Stomach (tissue), 9 donors: ENCODE results near the gene CFHR1. TPM values are rescaled to one million over a fixed set of nuclear protein-coding genes. Genes with fewer than 3 reads are reported as not detected.

Experiments
- DNase-seq, 2 donors: peaks; one replicate each; pipeline versions ENCODE4 v3.0.0 to v3.0.0-alpha.2; 2013 to 2019
- H3K27ac ChIP-seq, 5 donors: fragments of 200-600 bp in 4 of 5; sonication (generic) in 4 of 5; one replicate each; pipeline ENCODE4 v1.5.1; 2013 to 2019; ENCODE audit warnings: mild to moderate bottlenecking in 1 of 5, moderate library complexity in 1 of 5
- H3K27me3 ChIP-seq, 3 donors: fragments of 200-600 bp; sonication (generic); one replicate each; pipeline ENCODE4 v1.5.1; 2017 to 2019; ENCODE audit warnings: mixed run types in 1 of 3
- H3K36me3 ChIP-seq, 4 donors: fragments of 200-600 bp; sonication (generic); 1 replicate in 3 of 4; 2 replicates in 1 of 4; pipeline ENCODE4 v1.5.1; 2016 to 2019
- H3K4me1 ChIP-seq, 4 donors: fragments of 200-600 bp; sonication (generic); one replicate each; pipeline ENCODE4 v1.5.1; 2016 to 2019
- H3K4me3 ChIP-seq, 4 donors: fragments of 200-600 bp; sonication (generic) in 3 of 4; one replicate each; pipeline ENCODE4 v1.5.1; 2016 to 2019; ENCODE audit warnings: mild to moderate bottlenecking in 1 of 4
- H3K9me3 ChIP-seq, 4 donors: fragments of 200-600 bp; sonication (generic); one replicate each; pipeline ENCODE4 v1.5.1; 2016 to 2019
- CTCF ChIP-seq, 7 experiments: fragments of 450-650 bp in 4 of 7; fragments of 200-600 bp in 3 of 7; sonication (generic) in 3 of 7; IDR thresholded peaks; one replicate each; pipeline ENCODE4 v1.5.1; 2016 to 2019; ENCODE audit warnings: antibody characterized with exemption in 7 of 7, control low read depth in 2 of 7, mild to moderate bottlenecking in 1 of 7
- EP300 ChIP-seq: sonication (generic); formaldehyde crosslinking; IDR thresholded peaks from one replicate; pipeline ENCODE4 v1.6.1; 2017; ENCODE audit warnings: antibody characterized with exemption
- POLR2A ChIP-seq, 4 donors: fragments of 450-650 bp; IDR thresholded peaks; one replicate each; pipeline ENCODE4 v1.6.1; 2016; ENCODE audit warnings: antibody characterized with exemption in 4 of 4, control low read depth in 2 of 4, mild to moderate bottlenecking in 1 of 4, moderate library complexity in 1 of 4
- POLR2AphosphoS5 ChIP-seq, 3 donors: sonication (generic); formaldehyde crosslinking; IDR thresholded peaks; one replicate each; pipeline ENCODE4 v1.6.1; 2016; ENCODE audit warnings: antibody characterized with exemption in 3 of 3
- WGBS, 5 donors: extraction: QIAGEN DNeasy Blood & Tissue Kit in 3 of 5; methylation state at CpG; one replicate each; pipeline versions ENCODE4 v1.1.5 to v1.1.7; 2013 to 2018; 5-methylcytosine and 5-hydroxymethylcytosine counted together
- intact Hi-C: fragments of 100-400 bp; cut with DNase I; formaldehyde crosslinking; loops from one replicate; pipeline ENCODE4 v1.15.1; 2023; ENCODE audit warnings: low total_unique reads
- polyA plus RNA-seq, 3 donors: library from polyadenylated mRNA; stranded (reverse); fragments of 200-250 nt; gene quantifications; one replicate each; pipeline ENCODE4 v1.2.3, GENCODE V29; 2013
- total RNA-seq, 5 donors: library from RNA; depleted of rRNA; stranded (reverse); fragments of >200 nt; gene quantifications; one replicate each; pipeline versions ENCODE4 v1.1.0 to v1.2.3, GENCODE V29; 2014 to 2016
- donor health status: healthy with polysubstance abuse.
- donor health status: Bipolar disorder and iron deficiency.
- donor health status: healthy.

Gene CFHR1
- total and polyA plus RNA-seq, 8 donors: not detected

GRCh38 chr1:196857188-196857587, 37.7 kb downstream of the CFHR1 start:
- Histone ChIP-seq H3K27ac (no peak overlapping the region), H3K9me3 (no peaks in the 10 kb centered on the region), H3K36me3 (no peaks in the 10 kb centered on the region), H3K4me1 (no peaks in the 10 kb centered on the region), H3K27me3 (no peaks in the 10 kb centered on the region), H3K4me3 (no peak overlapping the region)
- WGBS, 5 donors: 78 to 87% (median 84%) methylated on average over 2 of the region's 2 CpGs
- intact Hi-C loops: no loop called here
- TF ChIP-seq CTCF (IDR thresholded peaks at IDR 0.05) (no peak), EP300 (no peak), POLR2A (IDR thresholded peaks at IDR 0.05) (no peak), POLR2AphosphoS5 (IDR thresholded peaks at IDR 0.05) (no peak)
- DNase-seq: no peak

- Histone ChIP-seq H3K27ac (no peak overlapping the region), H3K4me1 (no peaks in the 10 kb centered on the region), H3K27me3 (no peaks in the 10 kb centered on the region), H3K9me3 (no peaks in the 10 kb centered on the region), H3K4me3 (no peak overlapping the region), H3K36me3 (no peaks in the 10 kb centered on the region)
- no peak for DNase-seq
- TF ChIP-seq EP300: no peak
- no peak for TF ChIP-seq POLR2AphosphoS5 (IDR thresholded peaks at IDR 0.05)
- no peak for TF ChIP-seq POLR2A (IDR thresholded peaks at IDR 0.05)
- no peak for TF ChIP-seq CTCF (IDR thresholded peaks at IDR 0.05)
- intact Hi-C loops: no loop called here
- WGBS, 5 donors: 53 to 77% (median 61%) methylated on average over 3 of the region's 3 CpGs
Observed at GRCh38 chr1:196858811-196859210, 39.3 kb downstream of the CFHR1 start.

GRCh38 chr1:196860323-196860884, 40.9 kb downstream of the CFHR1 start:
- no peaks in the 10 kb centered on the region for H3K9me3 ChIP-seq
- H3K27me3 ChIP-seq: no peaks in the 10 kb centered on the region
- no peaks in the 10 kb centered on the region for H3K4me1 ChIP-seq
- TF ChIP-seq POLR2AphosphoS5 (IDR thresholded peaks at IDR 0.05) (no peak), POLR2A (IDR thresholded peaks at IDR 0.05) (no peak), EP300 (no peak)
- intact Hi-C loops: no loop called here
- H3K27ac ChIP-seq: no peak overlapping the region
- WGBS, 5 donors: 75 to 96% (median 91%) methylated on average over 1 of the region's 1 CpG
- DNase-seq: no peak
- no peaks in the 10 kb centered on the region for H3K36me3 ChIP-seq
- H3K4me3 ChIP-seq: no peak overlapping the region

GRCh38 chr1:196861429-196861828, 41.9 kb downstream of the CFHR1 start:
- H3K27ac ChIP-seq: no peak overlapping the region
- intact Hi-C loops: no loop called here
- H3K4me3 ChIP-seq: no peak overlapping the region
- H3K27me3 ChIP-seq: no peaks in the 10 kb centered on the region
- no peak for DNase-seq
- TF ChIP-seq CTCF (IDR thresholded peaks at IDR 0.05): no peak
- TF ChIP-seq POLR2A (IDR thresholded peaks at IDR 0.05): no peak
- no peak for TF ChIP-seq POLR2AphosphoS5 (IDR thresholded peaks at IDR 0.05)
- TF ChIP-seq EP300: no peak
- H3K36me3 ChIP-seq: no peaks in the 10 kb centered on the region
- no peaks in the 10 kb centered on the region for H3K4me1 ChIP-seq
- peaks cover 0 to 5% (median 1%) of the 10 kb centered on the region in 4 donors for H3K9me3 ChIP-seq
- WGBS, 5 donors: 47 to 64% (median 51%) methylated on average over 2 of the region's 2 CpGs

GRCh38 chr1:196866974-196867373, 47.4 kb downstream of the CFHR1 start:
- Histone ChIP-seq H3K36me3 (no peaks in the 10 kb centered on the region), H3K4me1 (no peaks in the 10 kb centered on the region), H3K4me3 (no peak overlapping the region), H3K9me3 (peaks cover 0 to 14% (median 3%) of the 10 kb centered on the region in 4 donors), H3K27ac (no peak overlapping the region), H3K27me3 (no peaks in the 10 kb centered on the region)
- TF ChIP-seq EP300: no peak
- TF ChIP-seq CTCF (IDR thresholded peaks at IDR 0.05): no peak
- no peak for TF ChIP-seq POLR2AphosphoS5 (IDR thresholded peaks at IDR 0.05)
- no peak for TF ChIP-seq POLR2A (IDR thresholded peaks at IDR 0.05)
- 87 to 100% (median 92%) methylated on average over 1 of the region's 1 CpG for WGBS, 5 donors
- intact Hi-C loops: no loop called here
- no peak for DNase-seq
